MCF 10A (cell line): Measurements from ENCODE around the gene NR4A1. TPM values are rescaled to one million over a fixed set of nuclear protein-coding genes. Genes with fewer than 3 reads are reported as not detected.

Source experiments
- BruUV-seq: library from RNA; stranded (reverse); fragments of 400-500 nt; replicated peaks from 2 replicates; lab custom pipeline; 2021; lab: Mats Ljungman, UMichigan
- CTCF ChIA-PET: fragments of 300-600 bp; sonication (Branson Sonifier 250); formaldehyde crosslinking; extraction: SDS; loops from one replicate; lab custom pipeline; 2021; ENCODE audit warnings: antibody characterized with exemption, inconsistent platforms; lab: Yijun Ruan, JAX
- POLR2A ChIA-PET: fragments of 300-600, 350-650 bp; sonication (Branson Sonifier 250); formaldehyde crosslinking; extraction: SDS; loops from one replicate; lab custom pipeline; 2020; ENCODE audit warnings: antibody characterized with exemption, inconsistent platforms; lab: Yijun Ruan, JAX
- DNase-seq: peaks from one replicate; pipeline ENCODE4 v3.0.0-alpha.2; 2018; ENCODE audit not compliant: unreplicated experiment
- H3K27ac Mint-ChIP-seq: one replicate; pipeline ENCODE4 v1.8.0; 2022; ENCODE audit warnings: mild to moderate bottlenecking, low read depth, mixed read lengths; ENCODE audit not compliant: unreplicated experiment
- H3K27me3 Mint-ChIP-seq: one replicate; pipeline ENCODE4 v1.8.0; 2022; ENCODE audit warnings: mixed read lengths; ENCODE audit not compliant: insufficient read depth, unreplicated experiment
- H3K36me3 Mint-ChIP-seq: one replicate; pipeline ENCODE4 v1.8.0; 2022; ENCODE audit warnings: mild to moderate bottlenecking, moderate library complexity, mixed read lengths; ENCODE audit not compliant: insufficient read depth, unreplicated experiment
- H3K4me1 Mint-ChIP-seq: one replicate; pipeline ENCODE4 v1.8.0; 2022; ENCODE audit warnings: mixed read lengths; ENCODE audit not compliant: insufficient read depth, unreplicated experiment
- H3K4me3 Mint-ChIP-seq: one replicate; pipeline ENCODE4 v1.8.0; 2022; ENCODE audit warnings: mild to moderate bottlenecking, moderate library complexity, mixed read lengths; ENCODE audit not compliant: unreplicated experiment
- H3K9me3 Mint-ChIP-seq: one replicate; pipeline ENCODE4 v1.8.0; 2022; ENCODE audit warnings: mixed read lengths; ENCODE audit not compliant: unreplicated experiment
- intact Hi-C: fragments of 100-400 bp; cut with micrococcal nuclease; formaldehyde crosslinking; loops from 2 replicates; pipeline ENCODE4 v1.14.1; 2022
- total RNA-seq: library from RNA; stranded (reverse); gene quantifications from 2 replicates; pipeline ENCODE4 v1.2.3, GENCODE V29; 2022
- TF ChIP-seq, protein P1 (sequence below): fragments of 200-600 bp; IDR thresholded peaks from one replicate; pipeline ENCODE4 v1.8.0; 2022; ENCODE audit warnings: antibody characterized with exemption, mild to moderate bottlenecking; ENCODE audit not compliant: unreplicated experiment

NR4A1 gene
- total RNA-seq, 1 experiment from 2014 or later: 2.9 TPM

DNA sequence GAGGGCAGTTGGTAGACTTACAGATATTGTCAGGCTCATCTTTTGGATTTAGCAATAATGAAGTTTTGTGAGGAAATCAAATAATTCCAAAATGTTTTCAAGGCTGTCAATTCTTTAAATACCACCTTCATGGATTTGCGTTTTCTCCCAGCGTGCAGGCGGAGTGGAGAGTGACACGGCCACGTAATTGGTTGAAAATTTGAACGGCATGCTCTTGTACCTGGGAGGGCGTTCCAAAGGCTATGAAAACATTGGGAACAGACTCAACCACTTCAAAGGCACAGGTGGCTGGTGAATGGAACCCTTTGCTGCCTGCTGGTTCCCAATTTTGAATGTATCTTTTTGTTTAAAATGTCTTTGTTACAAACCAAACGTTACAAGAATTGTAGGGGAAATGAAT is 40.6 kb downstream of the NR4A1 start:
- no peak for DNase-seq
- CTCF ChIA-PET: interaction anchor here (0.6 kb wide), 1 partner anchor 269 kb away, joined by 3 read pairs; no protein-coding TSS in a partner anchor
- TF ChIP-seq, protein P1, sequence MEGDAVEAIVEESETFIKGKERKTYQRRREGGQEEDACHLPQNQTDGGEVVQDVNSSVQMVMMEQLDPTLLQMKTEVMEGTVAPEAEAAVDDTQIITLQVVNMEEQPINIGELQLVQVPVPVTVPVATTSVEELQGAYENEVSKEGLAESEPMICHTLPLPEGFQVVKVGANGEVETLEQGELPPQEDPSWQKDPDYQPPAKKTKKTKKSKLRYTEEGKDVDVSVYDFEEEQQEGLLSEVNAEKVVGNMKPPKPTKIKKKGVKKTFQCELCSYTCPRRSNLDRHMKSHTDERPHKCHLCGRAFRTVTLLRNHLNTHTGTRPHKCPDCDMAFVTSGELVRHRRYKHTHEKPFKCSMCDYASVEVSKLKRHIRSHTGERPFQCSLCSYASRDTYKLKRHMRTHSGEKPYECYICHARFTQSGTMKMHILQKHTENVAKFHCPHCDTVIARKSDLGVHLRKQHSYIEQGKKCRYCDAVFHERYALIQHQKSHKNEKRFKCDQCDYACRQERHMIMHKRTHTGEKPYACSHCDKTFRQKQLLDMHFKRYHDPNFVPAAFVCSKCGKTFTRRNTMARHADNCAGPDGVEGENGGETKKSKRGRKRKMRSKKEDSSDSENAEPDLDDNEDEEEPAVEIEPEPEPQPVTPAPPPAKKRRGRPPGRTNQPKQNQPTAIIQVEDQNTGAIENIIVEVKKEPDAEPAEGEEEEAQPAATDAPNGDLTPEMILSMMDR: no peak

DNA sequence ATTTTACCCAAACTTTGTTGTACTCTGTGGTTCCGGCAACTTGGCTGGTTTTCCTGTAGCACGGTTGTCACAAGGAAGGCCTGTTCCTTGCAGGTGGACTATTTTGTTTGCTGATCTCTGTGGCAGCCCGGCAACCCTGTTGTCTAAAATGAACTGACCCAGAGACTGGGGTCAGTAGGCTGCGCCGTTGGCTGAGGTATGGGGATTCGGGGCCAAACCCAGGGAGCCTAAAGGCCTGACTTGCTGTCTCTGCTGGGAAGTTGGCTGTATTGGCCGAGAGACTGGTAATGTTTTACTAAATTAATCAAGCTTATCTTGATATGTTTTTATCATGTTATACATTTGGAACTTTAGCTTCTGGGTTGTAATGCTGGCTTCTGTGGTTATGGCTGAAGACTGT is 42.1 kb downstream of the NR4A1 start:
- Mint-ChIP-seq H3K27me3 (peaks cover 88% of the 10 kb centered on the region), H3K4me3 (no peak overlapping the region), H3K9me3 (no peaks in the 10 kb centered on the region), H3K36me3 (peaks cover 5% of the 10 kb centered on the region), H3K4me1 (no peaks in the 10 kb centered on the region), H3K27ac (no peak overlapping the region)
- CTCF ChIA-PET: interaction anchor here (0.5 to 2.2 kb wide), 4 partner anchors 11 to 159 kb away, joined by 3 to 6 read pairs (median 3); no protein-coding TSS in a partner anchor
- TF ChIP-seq, protein P1: no peak
- BruUV-seq: no TSS peak
- DNase-seq: no peak
- POLR2A ChIA-PET: no interaction called here
- intact Hi-C loops: no loop called here

More for the DNA sequence above, 40.6 kb downstream of the NR4A1 start:
- no peaks in the 10 kb centered on the region for H3K9me3 Mint-ChIP-seq
- no TSS peak for BruUV-seq
- H3K27ac Mint-ChIP-seq: no peak overlapping the region
- H3K4me1 Mint-ChIP-seq: peaks cover under 1% of the 10 kb centered on the region
- peaks cover 88% of the 10 kb centered on the region for H3K27me3 Mint-ChIP-seq
- peaks cover 3% of the 10 kb centered on the region for H3K36me3 Mint-ChIP-seq
- intact Hi-C loops: no loop called here
- POLR2A ChIA-PET: interaction anchor here (1.1 kb wide), 1 partner anchor 66 kb away, joined by 3 read pairs; no protein-coding TSS in a partner anchor
- H3K4me3 Mint-ChIP-seq: no peak overlapping the region

DNA sequence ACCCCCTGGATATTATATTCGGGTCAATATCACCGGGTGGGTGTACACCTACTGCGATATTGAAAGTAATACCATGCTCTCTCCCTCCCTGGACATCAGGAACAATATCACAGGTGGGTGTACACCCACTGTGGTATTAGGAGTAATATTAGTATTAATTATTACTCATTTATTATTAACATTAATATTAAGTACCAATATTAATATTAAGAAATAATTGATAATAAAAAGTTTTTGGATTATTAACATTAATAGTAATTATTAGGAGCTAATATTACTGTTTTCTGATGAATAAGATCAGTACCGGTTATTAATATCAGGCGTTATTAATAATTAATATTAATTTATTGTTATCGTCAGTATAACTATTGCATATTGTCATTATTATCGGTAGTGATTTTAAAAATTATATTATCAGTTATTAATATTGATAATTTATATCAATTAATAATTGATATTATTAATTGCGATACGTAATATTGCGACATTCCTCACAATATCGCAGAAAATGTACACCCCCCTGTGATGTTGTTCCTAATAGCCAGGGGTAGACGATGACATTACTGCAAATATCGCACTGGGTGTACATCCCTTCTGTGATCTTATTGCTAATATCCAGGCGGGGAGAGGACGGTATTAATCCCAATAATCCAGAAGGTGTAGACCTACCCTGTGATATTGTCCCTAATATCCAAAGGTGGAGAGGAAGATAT is 45.2 kb downstream of the NR4A1 start:
- intact Hi-C loops: no loop called here

More for the DNA sequence above, 45.2 kb downstream of the NR4A1 start:
- no peaks in the 10 kb centered on the region for H3K4me1 Mint-ChIP-seq
- H3K27me3 Mint-ChIP-seq: peaks cover 77% of the 10 kb centered on the region
- CTCF ChIA-PET: interaction anchor here (1.0 kb wide), 1 partner anchor 70 kb away, joined by 3 read pairs; no protein-coding TSS in a partner anchor
- TF ChIP-seq, protein P1: no peak
- H3K4me3 Mint-ChIP-seq: no peak overlapping the region
- POLR2A ChIA-PET: no interaction called here
- H3K27ac Mint-ChIP-seq: no peak overlapping the region
- H3K36me3 Mint-ChIP-seq: peaks cover 5% of the 10 kb centered on the region
- no TSS peak for BruUV-seq
- H3K9me3 Mint-ChIP-seq: no peaks in the 10 kb centered on the region
- DNase-seq: no peak
